Measurements from ENCODE around the gene ZNF524.

GRCh38 chr19:55621205-55621672, 21.2 kb downstream of the ZNF524 start:
- TF ChIP-seq TAF1 (IDR thresholded peaks at IDR 0.05; ENCODE audit: borderline replicate concordance, low read depth, low read length) (no peak), POLR2A (IDR thresholded peaks at IDR 0.05; ENCODE audit: low read depth, low read length) (no peak)

Measured in GM12892 (cell line).